Esophagus muscularis mucosa (tissue), 4 donors: ENCODE measurements around the gene PRICKLE3. TPM values are rescaled to one million over a fixed set of nuclear protein-coding genes. Genes with fewer than 3 reads are reported as not detected.
"Not testable (repeated sequence)": the region's sequence is repeated elsewhere in the genome, so short reads cannot be mapped to it uniquely, and the experiment has no call there.

Experiments
- DNase-seq: peaks from one replicate; pipeline ENCODE4 v3.0.0-alpha.2; 2017; ENCODE audit errors: extremely low spot score
- H3K27ac ChIP-seq, 4 donors: fragments of 200-600 bp; sonication (generic); replicated peaks in 1 of 4; 1 replicate in 3 of 4; 2 replicates in 1 of 4; pipeline ENCODE4 v1.5.1; 2016 to 2019; ENCODE audit warnings: mild to moderate bottlenecking in 1 of 4
- H3K27me3 ChIP-seq, 4 donors: fragments of 200-600 bp; sonication (generic); one replicate each; pipeline versions ENCODE4 v1.5.1 to v1.6.0; 2016 to 2019
- H3K36me3 ChIP-seq, 4 donors: fragments of 200-600 bp; sonication (generic); one replicate each; pipeline ENCODE4 v1.5.1; 2016 to 2019
- H3K4me1 ChIP-seq, 4 donors: fragments of 200-600 bp; sonication (generic); one replicate each; pipeline ENCODE4 v1.5.1; 2016 to 2019
- H3K4me3 ChIP-seq, 4 donors: fragments of 200-600 bp; sonication (generic); 1 replicate in 2 of 4; 2 replicates in 2 of 4; pipeline ENCODE4 v1.5.1; 2016 to 2019; ENCODE audit warnings: mild to moderate bottlenecking in 4 of 4, moderate library complexity in 1 of 4
- H3K9me3 ChIP-seq, 4 donors: fragments of 200-600 bp; sonication (generic); 1 replicate in 3 of 4; 2 replicates in 1 of 4; pipeline ENCODE4 v1.5.1; 2016 to 2019
- EP300 ChIP-seq: sonication (generic); formaldehyde crosslinking; IDR thresholded peaks from one replicate; pipeline ENCODE4 v1.6.1; 2017; ENCODE audit warnings: antibody characterized with exemption
- POLR2A ChIP-seq: fragments of 450-650 bp; IDR thresholded peaks from one replicate; pipeline ENCODE4 v1.6.1; 2017; ENCODE audit warnings: antibody characterized with exemption, moderate library complexity, mild to moderate bottlenecking, low read depth
- POLR2AphosphoS5 ChIP-seq, 2 donors: sonication (generic); formaldehyde crosslinking; IDR thresholded peaks; one replicate each; pipeline ENCODE4 v1.6.1; 2017; ENCODE audit warnings: antibody characterized with exemption in 2 of 2
- WGBS: methylation state at CpG from one replicate; pipeline ENCODE4 v1.1.5; 2018; 5-methylcytosine and 5-hydroxymethylcytosine counted together
- intact Hi-C: fragments of 100-400 bp; cut with DNase I; formaldehyde crosslinking; loops from one replicate; pipeline ENCODE4 v1.15.1; 2023
- small RNA-seq, 3 donors: library from RNA; depleted of rRNA; stranded (forward); fragments of <200 nt; gene quantifications; one replicate each; pipeline ENCODE3, GENCODE V24; 2016
- total RNA-seq, 4 donors: library from RNA; depleted of rRNA; stranded (reverse); fragments of >200 nt; gene quantifications; one replicate each; pipeline versions ENCODE4 v1.1.0 to v1.2.1, GENCODE V29; 2016
- TF ChIP-seq, protein P1 (sequence below), 3 experiments: fragments of 200-600 bp in 2 of 3; fragments of 450-650 bp in 1 of 3; sonication (generic) in 2 of 3; IDR thresholded peaks; one replicate each; pipeline ENCODE4 v1.5.1; 2017 to 2019; ENCODE audit warnings: antibody characterized with exemption in 3 of 3, mild to moderate bottlenecking in 2 of 3, moderate library complexity in 1 of 3

PRICKLE3 gene
- total RNA-seq, 4 donors from 2014 or later = 7.6 to 16.2 (median 12.3) TPM

DNA sequence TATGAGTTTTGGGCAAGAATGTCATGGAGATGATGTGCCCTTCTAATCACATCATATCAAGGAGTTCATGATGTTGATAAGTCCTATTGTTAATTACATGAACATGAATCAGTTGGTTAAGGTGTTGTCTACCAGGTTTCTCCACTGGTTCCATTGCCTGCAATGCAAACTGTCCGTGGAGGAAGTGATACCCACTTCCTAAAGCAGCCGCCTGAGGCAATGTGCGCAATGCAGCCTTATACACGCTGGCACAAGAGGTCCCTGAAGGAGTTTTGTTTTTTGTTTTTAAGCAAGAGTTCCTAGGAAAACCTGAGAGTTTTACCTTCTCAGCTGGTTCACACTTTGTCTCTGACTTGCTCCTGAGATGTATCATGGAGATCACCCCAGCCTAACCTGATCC, 56.7 kb downstream of the PRICKLE3 start:
- no peak for TF ChIP-seq EP300
- no peak for TF ChIP-seq POLR2AphosphoS5 (IDR thresholded peaks at IDR 0.05)
- TF ChIP-seq, protein P1, sequence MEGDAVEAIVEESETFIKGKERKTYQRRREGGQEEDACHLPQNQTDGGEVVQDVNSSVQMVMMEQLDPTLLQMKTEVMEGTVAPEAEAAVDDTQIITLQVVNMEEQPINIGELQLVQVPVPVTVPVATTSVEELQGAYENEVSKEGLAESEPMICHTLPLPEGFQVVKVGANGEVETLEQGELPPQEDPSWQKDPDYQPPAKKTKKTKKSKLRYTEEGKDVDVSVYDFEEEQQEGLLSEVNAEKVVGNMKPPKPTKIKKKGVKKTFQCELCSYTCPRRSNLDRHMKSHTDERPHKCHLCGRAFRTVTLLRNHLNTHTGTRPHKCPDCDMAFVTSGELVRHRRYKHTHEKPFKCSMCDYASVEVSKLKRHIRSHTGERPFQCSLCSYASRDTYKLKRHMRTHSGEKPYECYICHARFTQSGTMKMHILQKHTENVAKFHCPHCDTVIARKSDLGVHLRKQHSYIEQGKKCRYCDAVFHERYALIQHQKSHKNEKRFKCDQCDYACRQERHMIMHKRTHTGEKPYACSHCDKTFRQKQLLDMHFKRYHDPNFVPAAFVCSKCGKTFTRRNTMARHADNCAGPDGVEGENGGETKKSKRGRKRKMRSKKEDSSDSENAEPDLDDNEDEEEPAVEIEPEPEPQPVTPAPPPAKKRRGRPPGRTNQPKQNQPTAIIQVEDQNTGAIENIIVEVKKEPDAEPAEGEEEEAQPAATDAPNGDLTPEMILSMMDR (IDR thresholded peaks at IDR 0.05) = no peak
- TF ChIP-seq POLR2A = no peak
- Histone ChIP-seq H3K27ac (no peak overlapping the region), H3K4me3 (no peak overlapping the region), H3K36me3 (no peaks in the 10 kb centered on the region), H3K4me1 (no peaks in the 10 kb centered on the region), H3K9me3 (no peaks in the 10 kb centered on the region), H3K27me3 (no peaks in the 10 kb centered on the region)
- DNase-seq = no peak
- WGBS = 69% methylated on average over 4 of the region's 4 CpGs
- intact Hi-C loops = no loop called here

DNA sequence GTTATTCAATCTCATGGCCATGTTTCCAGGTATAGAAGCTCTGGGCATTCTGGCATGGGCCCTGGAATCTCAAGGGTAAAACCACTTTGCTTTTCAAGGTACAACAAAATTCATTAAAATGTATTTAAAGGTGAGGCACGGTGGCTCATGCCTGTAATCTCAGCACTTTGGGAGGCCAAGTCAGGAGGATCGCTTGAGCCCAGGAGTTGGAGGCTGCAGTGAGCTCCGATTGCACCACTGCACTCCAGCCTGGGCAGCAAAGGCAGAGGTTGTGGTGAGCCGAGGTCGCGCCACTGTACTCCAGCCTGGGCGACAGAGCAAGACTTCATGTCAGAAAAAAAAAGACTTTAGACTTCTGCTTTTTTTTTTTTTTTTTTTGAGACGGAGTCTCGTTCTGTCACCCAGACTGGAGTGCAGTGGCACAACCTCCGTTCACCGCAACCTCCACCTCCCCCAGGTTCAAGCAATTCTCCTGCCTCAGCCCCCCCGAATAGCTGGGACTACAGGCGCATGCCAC, 58.4 kb downstream of the PRICKLE3 start:
- DNase-seq, H3K4me1 ChIP-seq, H3K36me3 ChIP-seq, H3K9me3 ChIP-seq, H3K27ac ChIP-seq, intact Hi-C loops, H3K27me3 ChIP-seq, H3K4me3 ChIP-seq: not testable (repeated sequence)
- 81% methylated on average over 13 of the region's 13 CpGs for WGBS

Small RNA genes within 50 kb of the gene (small RNA-seq; reads per million reads assigned to genes)
- gene RN7SL262P = 0 reads per million in 3 donors

Other genes with a start within 250 kb of the PRICKLE3 start
- gene OTUD5, start 228.8 kb downstream of the PRICKLE3 start, total RNA-seq = 10 to 100 TPM; 39.9 to 53.9 (median 48.5) TPM
- 1 to 10 TPM in 3 of 4 donors, under 1 TPM in 1; 0.83 to 1.9 (median 1.1) TPM for gene KCND1, start 214.5 kb downstream of the PRICKLE3 start, total RNA-seq
- gene GRIPAP1, start 184.1 kb downstream of the PRICKLE3 start, total RNA-seq = 10 to 100 TPM; 24.7 to 36.4 (median 33.7) TPM
- 100 to 1,000 TPM in 3 of 4 donors, 10 to 100 TPM in 1; 99.9 to 181 (median 150) TPM for gene TFE3, start 143.0 kb downstream of the PRICKLE3 start, total RNA-seq
- 1 to 10 TPM; 1.2 to 5.1 (median 2.9) TPM for gene CCDC120, start 127.4 kb downstream of the PRICKLE3 start, total RNA-seq
- 10 to 100 TPM; 15.9 to 26.6 (median 23.8) TPM for gene PRAF2, start 112.4 kb downstream of the PRICKLE3 start, total RNA-seq
- gene WDR45, start 106.5 kb downstream of the PRICKLE3 start, total RNA-seq = 10 to 100 TPM; 68.1 to 77.9 (median 72.7) TPM
- 10 to 100 TPM; 27.8 to 43.8 (median 32.4) TPM for gene GPKOW, start 62.6 kb downstream of the PRICKLE3 start, total RNA-seq
- gene MAGIX, start 23.6 kb downstream of the PRICKLE3 start, total RNA-seq = 1 to 10 TPM; 1.5 to 4.2 (median 3.6) TPM
- 100 to 1,000 TPM in 1 of 4 donors, 10 to 100 TPM in 3; 55.3 to 101 (median 76.3) TPM for gene PLP2, start 14.5 kb downstream of the PRICKLE3 start, total RNA-seq
- gene SYP, start 13.8 kb upstream of the PRICKLE3 start, total RNA-seq = 10 to 100 TPM in 1 of 4 donors, 1 to 10 TPM in 3; 4.5 to 12.0 (median 6.1) TPM
- gene CACNA1F, start 47.0 kb upstream of the PRICKLE3 start, total RNA-seq = under 1 TPM; under 0.01 to 0.42 (median 0.06) TPM
- 10 to 100 TPM; 12.9 to 18.5 (median 16.2) TPM for gene CCDC22, start 49.1 kb upstream of the PRICKLE3 start, total RNA-seq
- gene FOXP3, start 78.3 kb upstream of the PRICKLE3 start, total RNA-seq = not detected
- 10 to 100 TPM; 13.8 to 27.0 (median 16.4) TPM for gene PPP1R3F, start 83.4 kb upstream of the PRICKLE3 start, total RNA-seq
- gene GAGE10, start 117.3 kb upstream of the PRICKLE3 start, total RNA-seq = 1 to 10 TPM in 1 of 4 donors, not detected in 3; 1.2 TPM
- gene GAGE12J, start 135.7 kb upstream of the PRICKLE3 start, total RNA-seq = not detected
- gene GAGE13, start 145.2 kb upstream of the PRICKLE3 start, total RNA-seq = not detected